CD14-positive monocyte (primary cell): Measurements from ENCODE around the gene DEGS2. TPM values are rescaled to one million over a fixed set of nuclear protein-coding genes. Genes with fewer than 3 reads are reported as not detected.

Experiments used
- DNase-seq, 3 donors: peaks; one replicate each; pipeline ENCODE4 v3.0.0-alpha.2; 2011 to 2022
- H2AFZ ChIP-seq: 2 replicates; pipeline ENCODE4 v1.6.0; 2012; ENCODE audit warnings: mild to moderate bottlenecking, low read depth, low read length, inconsistent platforms; ENCODE audit not compliant: insufficient read depth, poor library complexity, severe bottlenecking
- H3K27ac ChIP-seq, 2 donors: 1 replicate in 1 of 2; 2 replicates in 1 of 2; pipeline ENCODE4 v1.5.1; 2012 to 2013; ENCODE audit warnings: low read length in 2 of 2, control low read depth in 1 of 2, inconsistent platforms in 1 of 2, low read depth in 1 of 2, mild to moderate bottlenecking in 1 of 2
- H3K27me3 ChIP-seq, 2 donors: one replicate each; pipeline versions ENCODE4 v1.6.0 to v1.6.1; 2011 to 2013; ENCODE audit warnings: low read length in 2 of 2; ENCODE audit not compliant: control insufficient read depth in 2 of 2, insufficient read depth in 2 of 2
- H3K36me3 ChIP-seq, 2 donors: replicated peaks in 1 of 2; 1 replicate in 1 of 2; 2 replicates in 1 of 2; pipeline versions ENCODE4 v1.5.1 to v1.6.1; 2012 to 2013; ENCODE audit warnings: low read length in 2 of 2, control low read depth in 1 of 2, inconsistent platforms in 1 of 2, mild to moderate bottlenecking in 1 of 2; ENCODE audit not compliant: insufficient read depth in 2 of 2, control insufficient read depth in 1 of 2
- H3K4me1 ChIP-seq, 2 donors: 1 replicate in 1 of 2; 2 replicates in 1 of 2; pipeline versions ENCODE4 v1.5.1 to v1.6.1; 2012 to 2013; ENCODE audit warnings: low read length in 2 of 2, control low read depth in 1 of 2, inconsistent platforms in 1 of 2, mild to moderate bottlenecking in 1 of 2, moderate library complexity in 1 of 2; ENCODE audit not compliant: insufficient read depth in 2 of 2, control insufficient read depth in 1 of 2
- H3K4me2 ChIP-seq: replicated peaks from 2 replicates; pipeline ENCODE3; 2012; ENCODE audit warnings: low read length, moderate library complexity, mild to moderate bottlenecking; ENCODE audit not compliant: poor library complexity, severe bottlenecking; ENCODE audit errors: extremely low read depth
- H3K4me3 ChIP-seq, 3 experiments: fragments of 200-600 bp in 1 of 3; sonication (generic) in 1 of 3; replicated peaks in 1 of 3; 1 replicate in 2 of 3; 2 replicates in 1 of 3; pipeline ENCODE4 v1.5.1; 2011 to 2013; ENCODE audit warnings: low read length in 3 of 3, mild to moderate bottlenecking in 3 of 3, control low read depth in 2 of 3, low read depth in 2 of 3, inconsistent platforms in 1 of 3, moderate library complexity in 1 of 3
- H3K79me2 ChIP-seq: 2 replicates; pipeline ENCODE4 v1.6.0; 2012; ENCODE audit warnings: mild to moderate bottlenecking, control low read depth, inconsistent platforms, low read length, moderate library complexity; ENCODE audit not compliant: insufficient read depth
- H3K9ac ChIP-seq: 2 replicates; pipeline ENCODE4 v1.6.0; 2017; ENCODE audit warnings: low read length, mild to moderate bottlenecking; ENCODE audit not compliant: insufficient read depth, poor library complexity, severe bottlenecking
- H3K9me3 ChIP-seq, 2 donors: replicated peaks in 1 of 2; 1 replicate in 1 of 2; 2 replicates in 1 of 2; pipeline versions ENCODE4 v1.5.1 to v1.6.1; 2012 to 2013; ENCODE audit warnings: low read length in 2 of 2, control low read depth in 1 of 2; ENCODE audit not compliant: control insufficient read depth in 1 of 2, insufficient read depth in 1 of 2
- H4K20me1 ChIP-seq: 2 replicates; pipeline ENCODE4 v1.6.0; 2012; ENCODE audit warnings: mild to moderate bottlenecking, low read length, control low read depth, moderate library complexity; ENCODE audit not compliant: insufficient read depth
- H3K27ac Mint-ChIP-seq, 7 donors: one replicate each; pipeline ENCODE4 v1.8.0; 2020; ENCODE audit warnings: mild to moderate bottlenecking in 7 of 7, mixed read lengths in 7 of 7, moderate library complexity in 6 of 7, inconsistent platforms in 2 of 7
- H3K27me3 Mint-ChIP-seq, 3 donors: one replicate each; pipeline ENCODE4 v1.8.0; 2021 to 2022; ENCODE audit warnings: low read depth in 3 of 3, mild to moderate bottlenecking in 3 of 3, mixed read lengths in 3 of 3, moderate library complexity in 3 of 3, inconsistent platforms in 1 of 3
- H3K36me3 Mint-ChIP-seq, 2 donors: one replicate each; pipeline ENCODE4 v1.8.0; 2020; ENCODE audit warnings: mixed read lengths in 2 of 2, inconsistent platforms in 1 of 2, mild to moderate bottlenecking in 1 of 2
- H3K4me1 Mint-ChIP-seq: one replicate; pipeline ENCODE4 v1.8.0; 2020; ENCODE audit warnings: mild to moderate bottlenecking, mixed read lengths
- H3K4me3 Mint-ChIP-seq, 2 donors: one replicate each; pipeline ENCODE4 v1.8.0; 2020; ENCODE audit warnings: mild to moderate bottlenecking in 2 of 2, mixed read lengths in 2 of 2, moderate library complexity in 1 of 2
- H3K9me3 Mint-ChIP-seq, 7 donors: one replicate each; pipeline ENCODE4 v1.8.0; 2020 to 2022; ENCODE audit warnings: mixed read lengths in 7 of 7, mild to moderate bottlenecking in 6 of 7, moderate library complexity in 6 of 7, inconsistent platforms in 2 of 7
- WGBS: methylation state at CpG from one replicate; pipeline ENCODE4 v1.1.5; 2013; ENCODE audit warnings: missing lambda C conversion rate; ENCODE audit not compliant: insufficient coverage; 5-methylcytosine and 5-hydroxymethylcytosine counted together
- intact Hi-C, 2 donors: fragments of 100-400 bp; cut with micrococcal nuclease; formaldehyde crosslinking; loops; one replicate each; pipeline versions ENCODE4 v1.15.0 to v1.15.1; 2023
- polyA plus RNA-seq, 3 donors: library from polyadenylated mRNA; depleted of rRNA in 1 of 3; unstranded in 2 of 3; stranded (reverse) in 1 of 3; fragments of 300-500 nt in 2 of 3; fragments of >200 nt in 1 of 3; fragmentation: Illumina TruSeq in 2 of 3; gene quantifications; 1 replicate in 2 of 3; 2 replicates in 1 of 3; pipeline ENCODE4 v1.2.3, GENCODE V29; 2012 to 2021
- TF ChIP-seq, protein P1 (sequence below): fragments of 200-600 bp; IDR thresholded peaks from one replicate; pipeline ENCODE4 v1.8.0; 2022; ENCODE audit warnings: antibody characterized with exemption, mild to moderate bottlenecking

The DEGS2 gene
- polyA plus RNA-seq, 3 donors: 0.07 to 0.36 TPM; not detected in 1

DNA sequence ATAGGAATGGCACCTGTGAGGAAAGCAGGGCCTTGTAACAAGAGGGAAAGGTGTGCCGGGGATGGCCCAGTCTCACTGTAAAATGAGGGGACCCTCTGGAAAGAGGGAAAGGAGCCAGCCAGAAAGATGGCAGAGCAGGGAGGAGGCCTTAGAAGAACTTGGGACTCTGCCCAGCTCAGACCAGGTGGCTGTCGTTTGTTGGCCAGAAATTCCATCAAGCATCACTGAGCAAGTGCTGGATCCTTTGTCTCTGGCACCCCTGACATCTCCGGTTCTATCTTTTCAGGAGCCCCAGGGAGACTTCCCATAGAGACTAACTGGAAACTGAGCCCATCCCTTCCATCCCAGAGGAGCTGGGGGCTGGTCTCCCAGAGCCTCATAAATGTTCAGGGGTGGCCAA is 43.3 kb downstream of the DEGS2 start:
- Histone ChIP-seq H2AFZ (no peak overlapping the region), H3K27me3 (no peaks in the 10 kb centered on the region), H4K20me1 (peaks cover 6% of the 10 kb centered on the region), H3K79me2 (no peaks in the 10 kb centered on the region), H3K4me3 (no peak overlapping the region), H3K36me3 (peaks cover 12 to 23% of the 10 kb centered on the region in 2 donors), H3K4me1 (no peaks in the 10 kb centered on the region), H3K4me2 (no peak overlapping the region), H3K9me3 (no peaks in the 10 kb centered on the region), H3K9ac (no peak overlapping the region), H3K27ac (no peak overlapping the region)
- Mint-ChIP-seq H3K36me3 (peaks cover 24 to 55% of the 10 kb centered on the region in 2 donors), H3K27ac (no peak overlapping the region), H3K9me3 (no peaks in the 10 kb centered on the region), H3K4me1 (no peaks in the 10 kb centered on the region), H3K27me3 (peaks cover 0 to 2% (median 0%) of the 10 kb centered on the region in 3 donors), H3K4me3 (no peak overlapping the region)
- 88% methylated on average over 2 of the region's 3 CpGs for WGBS
- intact Hi-C loops: no loop called here
- TF ChIP-seq, protein P1, sequence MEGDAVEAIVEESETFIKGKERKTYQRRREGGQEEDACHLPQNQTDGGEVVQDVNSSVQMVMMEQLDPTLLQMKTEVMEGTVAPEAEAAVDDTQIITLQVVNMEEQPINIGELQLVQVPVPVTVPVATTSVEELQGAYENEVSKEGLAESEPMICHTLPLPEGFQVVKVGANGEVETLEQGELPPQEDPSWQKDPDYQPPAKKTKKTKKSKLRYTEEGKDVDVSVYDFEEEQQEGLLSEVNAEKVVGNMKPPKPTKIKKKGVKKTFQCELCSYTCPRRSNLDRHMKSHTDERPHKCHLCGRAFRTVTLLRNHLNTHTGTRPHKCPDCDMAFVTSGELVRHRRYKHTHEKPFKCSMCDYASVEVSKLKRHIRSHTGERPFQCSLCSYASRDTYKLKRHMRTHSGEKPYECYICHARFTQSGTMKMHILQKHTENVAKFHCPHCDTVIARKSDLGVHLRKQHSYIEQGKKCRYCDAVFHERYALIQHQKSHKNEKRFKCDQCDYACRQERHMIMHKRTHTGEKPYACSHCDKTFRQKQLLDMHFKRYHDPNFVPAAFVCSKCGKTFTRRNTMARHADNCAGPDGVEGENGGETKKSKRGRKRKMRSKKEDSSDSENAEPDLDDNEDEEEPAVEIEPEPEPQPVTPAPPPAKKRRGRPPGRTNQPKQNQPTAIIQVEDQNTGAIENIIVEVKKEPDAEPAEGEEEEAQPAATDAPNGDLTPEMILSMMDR: no peak
- DNase-seq: no peak

DNA sequence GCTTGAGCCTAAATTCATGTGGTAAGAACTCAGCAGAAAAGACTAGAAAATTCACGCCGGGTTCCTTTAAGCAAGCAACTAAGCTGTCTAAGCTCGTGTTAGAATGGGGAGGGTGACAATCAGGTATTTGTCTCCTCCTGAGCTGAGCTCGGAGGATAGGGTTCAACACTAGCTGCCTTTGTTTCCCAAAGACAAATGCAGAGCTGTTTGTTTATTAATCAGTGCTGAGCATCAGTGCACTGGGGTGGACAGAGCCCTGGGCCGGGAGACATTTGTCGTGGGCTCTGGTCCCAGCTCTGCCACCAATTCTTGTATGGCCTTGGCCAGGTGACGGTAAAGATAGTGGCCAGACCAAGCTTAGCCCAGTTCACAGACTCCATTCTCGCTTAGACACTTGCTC is 43.7 kb downstream of the DEGS2 start:
- intact Hi-C loops: no loop called here
- H3K27ac Mint-ChIP-seq: no peak overlapping the region

More for the DNA sequence above, 43.7 kb downstream of the DEGS2 start:
- H3K27me3 ChIP-seq: no peaks in the 10 kb centered on the region
- Mint-ChIP-seq H3K9me3 (no peaks in the 10 kb centered on the region), H3K27me3 (peaks cover 0 to 2% (median 0%) of the 10 kb centered on the region in 3 donors), H3K4me3 (no peak overlapping the region), H3K36me3 (peaks cover 24 to 55% of the 10 kb centered on the region in 2 donors), H3K4me1 (no peaks in the 10 kb centered on the region)
- H3K9me3 ChIP-seq: no peaks in the 10 kb centered on the region
- TF ChIP-seq, protein P1: no peak
- no peak overlapping the region for H3K4me2 ChIP-seq
- no peak overlapping the region for H2AFZ ChIP-seq
- H3K36me3 ChIP-seq: peaks cover 12 to 25% of the 10 kb centered on the region in 2 donors
- no peak overlapping the region for H3K27ac ChIP-seq
- peaks cover 6% of the 10 kb centered on the region for H4K20me1 ChIP-seq
- H3K4me3 ChIP-seq: no peak overlapping the region
- WGBS: 99% methylated on average over 8 of the region's 8 CpGs
- DNase-seq: no peak
- H3K9ac ChIP-seq: no peak overlapping the region
- H3K4me1 ChIP-seq: no peaks in the 10 kb centered on the region
- H3K79me2 ChIP-seq: no peaks in the 10 kb centered on the region
